T47D (cell line): Measurements from ENCODE around the gene AGAP5.
"Not testable (repeated sequence)": the region's sequence is repeated elsewhere in the genome, so short reads cannot be mapped to it uniquely, and the experiment has no call there.

Experiments used
- DNase-seq, 2 experiments: peaks; one replicate each; pipeline versions ENCODE4 v3.0.0 to v3.0.0-alpha.2; 2011 to 2012; ENCODE audit warnings: low read depth in 1 of 2, low spot score in 1 of 2
- JUND ChIP-seq: IDR thresholded peaks from 2 replicates; pipeline ENCODE4 v1.6.1; 2012; ENCODE audit warnings: low read depth
- in situ Hi-C: cut with HindIII; loops from 2 replicates; pipeline ENCODE4 v1.10.0; 2016; ENCODE audit warnings: low sequenced_read_pairs, low pct_unique_long_range_greater_than_20kb

Gene AGAP5

GRCh38 chr10:73695302-73695701 lies 2.6 kb downstream of the AGAP5 start:
- in situ Hi-C loops, result not testable (repeated sequence)

GRCh38 chr10:73690755-73691154 lies 7.2 kb downstream of the AGAP5 start:
- in situ Hi-C loops, DNase-seq: not testable (repeated sequence)

More at GRCh38 chr10:73695302-73695701, 2.6 kb downstream of the AGAP5 start:
- not testable (repeated sequence) for DNase-seq

GRCh38 chr10:73689596-73689995 lies 8.3 kb downstream of the AGAP5 start:
- in situ Hi-C loops, DNase-seq: not testable (repeated sequence)

- in situ Hi-C loops, DNase-seq: not testable (repeated sequence)
Measured at GRCh38 chr10:73687641-73688040, 10.3 kb downstream of the AGAP5 start.

GRCh38 chr10:73674546-73674945 lies 23.4 kb downstream of the AGAP5 start:
- in situ Hi-C loops, DNase-seq: not testable (repeated sequence)

GRCh38 chr10:73668378-73668777 lies 29.5 kb downstream of the AGAP5 start:
- in situ Hi-C loops, DNase-seq: not testable (repeated sequence)

GRCh38 chr10:73666153-73666809 lies 31.6 kb downstream of the AGAP5 start:
- in situ Hi-C loops, DNase-seq: not testable (repeated sequence)

GRCh38 chr10:73665581-73665980 lies 32.3 kb downstream of the AGAP5 start:
- in situ Hi-C loops, DNase-seq: not testable (repeated sequence)

GRCh38 chr10:73664156-73665040 lies 33.5 kb downstream of the AGAP5 start:
- in situ Hi-C loops, result not testable (repeated sequence)
- peak in 1 of 2 experiments; percentile 59 for DNase-seq

- in situ Hi-C loops, DNase-seq: not testable (repeated sequence)
Measured at GRCh38 chr10:73663621-73664020, 34.3 kb downstream of the AGAP5 start.

- in situ Hi-C loops, DNase-seq: not testable (repeated sequence)
Measured at GRCh38 chr10:73662705-73663104, 35.2 kb downstream of the AGAP5 start.

GRCh38 chr10:73655990-73656298 lies 42.0 kb downstream of the AGAP5 start, which contains the start of gene SYNPO2L:
Gene SYNPO2L, minus strand, starts transcription at chr10:73656029. Its CDS starts 107 bp downstream, at chr10:73655922.
- in situ Hi-C loops, result no loop called here

GRCh38 chr10:73655257-73655989 lies 42.5 kb downstream of the AGAP5 start:
- no peak for DNase-seq
- TF ChIP-seq JUND, result no peak
- in situ Hi-C loops, result no loop called here

More at GRCh38 chr10:73655990-73656298, 42.0 kb downstream of the AGAP5 start, which contains the start of gene SYNPO2L:
- no peak for DNase-seq
- TF ChIP-seq JUND, result no peak
